NCI-H1436 treated with DMSO at 0.1 percent for 48 hours (cell line): ENCODE data around the gene SLC6A20.

Experiments
- DNase-seq: peaks from one replicate; lab custom pipeline; 2025; lab: John Stamatoyannopoulos, UW

SLC6A20 gene

DNA sequence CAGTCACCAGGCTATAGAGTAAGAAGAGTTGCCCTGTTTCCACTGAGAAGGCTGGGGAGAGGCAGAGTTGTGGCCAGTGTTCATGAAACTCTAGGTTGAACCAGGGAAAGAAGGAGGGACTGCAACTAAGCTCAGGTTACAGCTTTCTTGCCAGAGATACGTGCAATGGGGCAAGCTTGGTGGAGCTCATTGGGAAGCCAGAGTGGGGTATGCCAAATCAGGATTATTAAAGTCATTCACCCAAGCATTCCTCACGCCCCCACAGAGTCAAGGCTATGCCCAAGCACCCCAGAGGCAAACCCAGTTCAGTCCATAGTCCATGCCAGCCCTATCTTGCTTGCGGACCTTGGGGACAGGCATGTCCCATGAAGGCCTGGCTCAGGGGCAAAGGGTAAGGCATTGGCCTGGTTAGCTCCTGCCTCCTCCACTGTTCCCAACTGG lies 17.6 kb downstream of the SLC6A20 start:
- no peak for DNase-seq

DNA sequence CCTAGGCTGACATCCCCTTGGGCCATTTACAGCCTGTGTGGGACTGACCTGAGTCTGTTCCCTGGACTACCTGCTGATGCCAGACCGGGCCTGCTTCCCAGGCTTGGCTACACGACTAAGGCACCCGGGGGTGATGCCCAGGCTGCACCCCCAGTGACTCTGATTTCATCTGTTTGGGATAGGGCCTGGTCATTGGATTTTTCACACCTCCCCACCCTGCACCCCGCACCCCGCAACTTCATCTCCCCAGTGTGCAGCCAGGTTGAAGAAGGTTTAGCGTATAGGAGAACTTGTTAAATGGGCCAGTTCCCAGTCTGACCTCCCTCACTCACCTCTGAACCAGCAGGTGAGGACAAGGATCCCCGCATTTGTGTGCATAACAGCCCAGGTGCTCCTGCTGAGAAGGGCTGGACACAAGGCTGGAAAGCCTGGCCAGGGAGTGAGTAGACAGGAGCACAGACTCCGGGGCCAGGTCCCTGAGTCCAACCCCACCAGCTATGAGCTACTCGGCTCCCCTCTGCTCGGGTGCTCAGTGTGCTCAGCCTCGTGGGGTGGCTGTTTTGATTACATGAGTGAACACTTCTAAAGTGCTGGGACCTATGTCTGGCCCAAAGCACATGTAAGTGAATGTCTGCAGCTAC lies 18.5 kb downstream of the SLC6A20 start:
- DNase-seq = no peak

DNA sequence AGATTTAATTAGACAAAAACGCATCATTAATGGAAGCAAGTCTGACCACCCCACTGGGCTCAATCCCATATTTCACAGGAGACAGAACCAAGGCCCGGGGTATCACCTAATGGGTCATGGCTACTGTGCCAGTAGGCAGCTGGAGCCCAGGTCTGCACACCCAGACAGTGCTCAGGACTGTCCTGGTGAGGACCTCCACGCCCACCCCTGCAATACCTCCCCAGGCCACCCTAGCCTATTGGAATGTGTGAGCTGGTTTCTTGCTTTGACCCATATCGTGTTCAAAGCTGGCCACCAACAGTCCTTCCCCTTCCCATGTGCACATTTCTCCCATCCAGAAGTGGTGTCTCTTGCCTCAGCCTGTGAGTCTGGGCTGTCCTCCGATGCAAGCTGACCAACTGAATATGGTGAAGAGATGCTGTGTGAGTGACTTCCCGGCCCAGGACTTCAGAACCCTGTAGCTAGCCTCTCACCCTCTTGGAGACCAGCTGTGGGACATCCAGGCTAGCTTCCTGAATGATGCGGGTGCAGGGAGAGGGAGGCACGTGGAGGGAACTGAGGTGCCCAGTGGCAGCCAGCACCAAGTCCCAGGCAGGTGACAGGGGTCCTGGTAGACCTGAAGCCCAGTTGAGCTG lies 19.1 kb downstream of the SLC6A20 start:
- no peak for DNase-seq

DNA sequence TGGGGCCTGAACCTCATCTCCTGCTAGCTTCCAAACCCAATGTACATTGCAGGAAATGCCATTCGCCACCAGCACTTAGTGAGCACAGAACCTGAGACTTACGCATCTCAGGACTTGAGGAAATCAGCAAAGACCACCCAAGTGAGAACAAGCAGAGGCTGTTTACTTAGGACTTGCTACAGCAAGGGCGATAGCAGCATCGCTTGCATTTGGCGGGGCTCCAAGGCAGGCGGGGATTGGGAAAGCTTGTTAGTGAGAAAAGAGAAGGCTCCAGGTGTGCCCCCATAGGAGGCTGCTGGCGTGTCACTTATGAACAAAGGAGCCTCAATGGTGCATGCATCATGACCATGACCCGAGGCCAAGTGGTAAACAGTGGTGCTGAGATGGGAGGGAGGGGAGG lies 19.7 kb downstream of the SLC6A20 start:
- no peak for DNase-seq

DNA sequence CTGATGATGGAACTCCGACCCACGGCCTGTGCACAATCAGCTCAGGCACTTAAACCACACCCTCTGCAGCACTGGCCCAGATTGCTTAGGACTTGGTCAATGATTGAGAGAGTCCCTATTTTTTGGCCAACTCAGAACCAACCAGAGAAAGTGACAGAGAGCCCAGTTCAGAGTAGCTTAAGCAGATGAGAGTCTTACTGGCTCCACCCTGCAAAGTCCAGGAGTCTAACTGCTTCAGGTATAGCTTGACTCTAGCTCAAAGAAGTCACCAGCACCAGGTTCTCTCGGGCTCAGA lies 20.1 kb downstream of the SLC6A20 start:
- no peak for DNase-seq

DNA sequence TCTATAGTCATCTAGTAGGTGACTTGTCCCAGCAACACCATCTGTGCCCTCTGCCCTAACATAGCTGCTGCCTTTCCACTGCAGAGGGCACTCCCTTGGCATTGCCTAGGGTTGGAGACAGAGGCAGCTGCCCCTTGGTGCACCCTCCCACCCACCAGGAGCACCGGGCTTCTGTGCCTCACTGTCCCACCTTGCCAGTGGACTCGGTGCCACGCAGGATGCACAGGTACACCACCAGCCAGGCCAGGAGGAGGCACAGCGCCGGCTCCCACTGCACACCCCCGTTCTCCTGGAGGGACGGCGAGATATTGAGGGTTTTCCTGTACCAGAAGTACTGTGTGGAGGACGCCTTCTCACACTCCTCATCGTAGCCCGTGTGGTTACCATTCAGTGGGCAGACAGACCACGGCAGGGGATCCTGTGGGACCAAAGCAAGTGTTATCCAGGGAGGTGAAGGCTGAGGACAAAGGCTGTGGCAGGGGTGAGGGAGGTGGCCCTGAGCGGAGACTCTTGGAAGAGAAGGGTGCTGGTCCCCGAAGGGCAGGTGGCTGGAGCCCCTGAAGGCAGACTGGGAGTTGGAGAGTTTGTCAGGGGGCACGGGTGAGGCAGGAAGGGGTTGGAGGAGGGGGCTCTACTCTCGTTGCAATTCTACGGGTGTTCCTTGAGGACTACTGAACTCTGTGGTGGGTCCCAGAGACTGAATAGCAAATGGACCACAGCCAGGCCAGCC lies 20.6 kb downstream of the SLC6A20 start:
- DNase-seq = no peak

DNA sequence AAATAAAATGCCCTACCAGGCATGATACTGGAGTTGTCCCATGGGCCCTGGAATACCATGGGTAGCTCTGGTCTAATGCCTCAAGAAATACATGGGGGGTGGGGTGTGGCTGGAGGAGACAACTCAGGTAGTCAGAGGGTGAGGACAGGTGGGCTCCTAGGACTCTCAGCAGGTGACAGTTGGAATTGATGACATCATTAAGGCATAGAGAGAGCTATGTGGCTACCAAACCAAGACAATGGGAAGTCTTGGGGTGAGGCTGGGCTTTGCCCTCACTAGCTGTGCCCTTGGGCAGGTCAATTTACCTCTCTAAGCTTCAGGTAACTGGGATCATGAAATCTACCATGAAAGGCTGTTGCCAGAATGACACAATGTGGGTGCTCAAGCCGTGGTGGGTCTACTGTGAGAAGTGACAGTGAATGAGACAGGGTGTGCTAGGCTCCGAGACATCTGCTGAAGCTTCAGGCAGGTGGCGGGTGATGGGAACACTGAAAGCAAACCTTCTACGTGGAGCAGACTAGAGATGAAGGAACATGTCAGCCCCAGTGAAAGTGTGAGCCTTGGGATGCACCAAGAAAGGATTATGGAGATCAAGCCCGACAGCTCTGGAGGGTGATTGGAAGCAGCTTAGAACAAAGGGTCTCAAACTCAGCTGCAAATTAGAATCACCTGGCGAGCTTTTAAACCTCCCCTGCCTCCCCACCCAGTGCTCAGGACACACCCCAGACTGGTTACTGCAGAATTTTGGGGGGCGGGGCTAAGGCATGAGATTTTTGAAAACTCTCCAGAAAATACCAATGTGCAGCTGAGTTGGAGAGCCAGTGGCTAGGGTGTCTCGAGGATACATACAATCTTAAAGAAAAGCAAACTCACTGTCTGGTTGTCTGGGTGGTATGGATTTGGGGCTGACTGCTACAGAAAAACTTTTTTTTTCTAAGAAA lies 21.5 kb downstream of the SLC6A20 start:
- no peak for DNase-seq

DNA sequence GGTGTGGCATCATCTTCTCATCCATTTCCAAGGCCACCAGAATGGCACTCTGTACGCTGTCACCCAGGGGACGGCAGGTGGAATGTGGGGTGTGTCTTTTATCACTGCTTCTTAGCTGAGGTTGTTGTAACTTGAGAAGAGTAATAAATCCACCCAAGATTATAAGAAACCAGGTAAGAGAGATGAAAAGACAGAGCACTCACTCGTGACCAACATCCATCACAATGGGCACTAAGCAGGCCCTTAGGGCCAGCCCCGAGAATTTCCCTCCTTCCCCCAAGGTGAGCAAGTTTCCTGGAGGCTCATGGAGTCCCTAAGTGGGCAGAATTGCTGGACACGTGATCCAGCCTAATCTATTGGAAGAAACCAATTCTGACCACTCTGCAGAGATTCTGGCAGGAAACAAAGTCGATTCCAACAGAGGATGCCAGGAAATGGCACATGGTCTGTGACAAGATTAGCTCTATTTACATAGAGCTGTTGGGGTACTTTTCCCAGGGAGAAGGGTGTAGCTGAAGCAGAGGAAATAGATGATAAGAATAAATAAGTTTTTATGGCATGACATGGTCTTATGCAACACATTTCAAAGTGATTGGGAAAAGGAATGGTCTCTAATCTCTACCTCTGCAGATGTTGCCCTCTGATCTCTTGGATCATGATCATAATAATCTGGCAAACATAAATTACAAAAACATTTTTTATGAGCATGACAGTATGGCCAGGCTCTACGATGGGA lies 22.5 kb downstream of the SLC6A20 start:
- DNase-seq = no peak

DNA sequence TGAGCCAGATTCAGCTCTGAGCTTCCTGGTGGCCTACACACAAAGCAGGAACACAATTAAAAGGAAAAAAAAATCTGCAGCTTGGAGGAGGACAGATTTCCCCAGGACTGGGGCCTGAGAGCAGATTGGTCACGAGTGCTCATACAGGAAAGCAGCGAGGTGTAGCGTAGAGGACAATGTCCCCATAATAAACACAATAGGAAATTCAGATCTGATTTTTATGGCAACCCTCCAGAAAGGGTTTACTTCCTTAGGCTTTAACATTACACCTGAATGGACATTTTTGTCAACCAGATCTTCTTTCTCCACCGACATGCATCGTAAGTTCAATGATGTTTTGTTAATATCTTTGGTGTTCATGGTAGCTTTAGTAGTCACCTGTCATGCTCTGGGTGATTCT lies 23.3 kb downstream of the SLC6A20 start:
- DNase-seq = no peak

DNA sequence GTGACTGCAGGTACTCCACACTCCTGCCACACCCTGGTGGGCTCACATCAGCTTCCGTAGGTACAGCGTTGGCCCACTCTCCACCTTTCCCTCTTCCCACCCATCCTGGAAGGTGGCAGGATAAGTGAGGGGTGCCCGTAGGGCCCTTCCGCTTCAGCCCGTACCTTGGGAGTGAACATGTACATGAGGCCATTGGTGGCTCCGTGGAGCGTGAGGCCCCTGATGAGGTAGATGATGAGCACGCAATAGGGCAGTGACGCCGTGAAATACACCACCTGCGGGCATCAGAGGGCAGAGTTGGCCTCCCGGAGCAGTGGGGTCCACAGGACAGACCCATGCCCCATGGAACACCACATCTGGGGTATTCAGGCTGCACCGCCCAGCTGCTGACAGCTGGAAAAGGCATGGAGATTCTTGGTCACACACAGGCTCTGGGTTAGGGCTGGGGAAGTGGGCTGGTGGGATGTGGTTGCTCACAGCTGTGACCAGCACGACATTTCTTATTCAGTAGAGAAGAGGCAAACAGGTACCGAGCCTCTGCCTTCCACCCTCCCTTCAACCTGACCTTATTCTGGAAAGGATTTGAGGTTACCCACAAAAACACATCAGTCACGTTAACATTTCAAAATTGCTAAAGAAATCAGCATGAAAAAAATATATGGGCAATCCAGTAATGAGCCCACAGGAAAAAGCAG lies 23.8 kb downstream of the SLC6A20 start:
- no peak for DNase-seq

DNA sequence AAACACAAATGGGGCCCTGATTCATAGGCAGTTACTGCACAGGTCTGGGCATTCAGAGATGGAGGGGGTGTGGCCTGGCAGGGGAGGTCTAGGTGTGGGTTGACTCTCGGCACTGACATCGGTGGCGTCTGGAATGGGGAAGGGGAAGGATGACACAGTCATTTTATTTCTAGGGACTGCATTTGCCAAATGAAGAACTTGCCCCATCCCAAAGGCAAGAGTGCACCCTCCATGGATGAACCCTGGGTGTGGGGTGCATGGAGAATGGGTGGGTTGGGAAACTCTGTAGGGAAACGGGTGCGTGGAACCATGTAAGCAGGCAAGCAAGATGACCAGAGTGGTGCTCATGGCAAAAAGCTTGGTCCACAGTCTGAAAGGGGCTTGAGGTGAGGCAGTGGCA lies 24.5 kb downstream of the SLC6A20 start:
- DNase-seq = no peak

DNA sequence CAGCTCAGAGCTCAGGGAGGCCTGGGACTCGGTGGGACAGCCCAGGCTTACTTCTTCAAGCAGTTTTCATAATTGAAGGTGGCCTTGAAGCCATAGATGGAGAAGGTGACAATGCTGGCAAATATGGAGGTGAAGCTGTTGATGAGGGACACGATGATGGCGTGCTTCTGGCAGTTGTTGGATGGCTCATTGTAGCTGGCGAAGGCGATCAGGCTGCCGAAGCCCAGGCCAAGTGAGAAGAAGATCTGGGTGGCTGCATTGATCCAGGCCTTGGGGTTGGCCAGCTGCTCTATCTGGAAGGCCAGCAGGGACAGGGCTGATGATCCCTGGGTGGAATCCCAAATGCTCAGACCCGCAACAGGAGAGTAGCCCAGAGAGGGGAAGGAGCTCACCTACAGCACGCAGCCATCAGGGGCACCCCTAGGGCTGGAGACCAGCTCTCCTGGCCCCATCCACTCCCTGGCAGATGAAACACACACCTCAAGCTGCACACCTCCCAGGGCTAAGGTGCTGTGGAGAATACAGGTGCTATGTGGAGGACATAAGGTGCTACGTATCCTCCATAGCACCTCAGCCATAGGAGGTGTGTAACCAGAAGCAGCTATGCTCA lies 25.1 kb downstream of the SLC6A20 start:
- DNase-seq = no peak

DNA sequence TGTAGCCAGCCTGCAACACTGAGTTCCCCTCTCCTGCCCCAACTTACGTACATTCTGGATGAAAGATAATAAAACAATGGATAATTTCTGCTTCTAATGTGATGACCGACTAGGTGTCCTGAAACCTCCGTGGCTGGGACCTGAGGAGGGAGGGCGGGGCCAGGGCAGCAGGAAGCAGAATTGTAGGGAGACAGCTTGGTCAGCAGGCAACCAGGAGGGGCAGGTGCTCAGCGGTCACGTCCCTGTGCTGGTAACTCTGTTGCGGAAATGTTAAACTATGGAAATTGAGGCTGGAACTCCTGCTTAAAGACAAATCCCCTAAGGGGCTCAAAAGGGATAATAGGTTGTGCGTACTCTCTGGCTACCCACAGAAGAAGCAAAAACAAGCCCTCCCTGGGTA lies 30.4 kb downstream of the SLC6A20 start:
- no peak for DNase-seq

DNA sequence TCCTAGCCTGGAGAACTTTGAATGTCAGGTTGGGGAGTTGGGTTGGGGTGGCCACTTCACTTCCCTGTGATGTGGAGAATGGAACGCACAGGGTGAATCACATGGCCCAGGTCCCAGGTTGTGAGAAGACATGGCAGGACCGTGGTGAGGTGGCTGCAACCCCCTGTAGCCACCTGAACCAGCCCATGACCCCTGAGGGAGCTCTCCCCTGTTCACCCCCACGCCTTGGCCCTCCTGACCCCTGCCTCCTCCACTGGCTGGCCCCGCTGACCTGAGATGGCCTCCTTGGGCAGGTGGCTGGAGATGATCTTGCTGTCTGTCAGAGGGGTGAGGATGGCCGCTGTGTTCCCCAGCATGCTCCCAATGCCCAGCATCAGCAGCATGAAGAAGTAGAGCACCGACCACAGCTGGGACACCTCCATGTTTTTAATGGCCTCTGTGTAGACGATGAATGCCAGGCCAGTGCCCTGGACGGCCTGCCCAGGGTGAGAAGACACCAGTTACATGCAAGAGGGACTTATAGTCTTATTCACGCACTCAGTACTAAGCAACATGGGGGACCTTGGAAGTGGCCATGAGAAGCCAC lies 31.0 kb downstream of the SLC6A20 start:
- no peak for DNase-seq

DNA sequence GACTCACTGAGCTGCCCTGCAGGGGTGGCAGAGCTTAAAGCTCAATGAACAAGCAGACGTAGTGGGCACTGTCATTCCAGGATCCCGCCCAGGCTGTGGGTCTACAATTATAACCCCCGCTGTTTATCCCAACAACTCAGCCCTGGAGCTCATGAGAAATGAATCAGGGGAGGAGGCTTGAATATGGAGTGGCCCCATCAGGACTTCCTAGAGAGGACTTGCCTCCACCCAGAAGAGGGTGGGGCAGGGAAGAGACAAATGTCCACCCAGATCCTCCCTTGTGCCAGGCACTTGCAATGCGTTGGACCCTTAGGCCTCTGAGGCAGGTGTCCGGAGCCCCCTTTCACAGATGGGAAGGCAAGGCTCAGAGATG lies 33.0 kb downstream of the SLC6A20 start:
- DNase-seq = no peak

DNA sequence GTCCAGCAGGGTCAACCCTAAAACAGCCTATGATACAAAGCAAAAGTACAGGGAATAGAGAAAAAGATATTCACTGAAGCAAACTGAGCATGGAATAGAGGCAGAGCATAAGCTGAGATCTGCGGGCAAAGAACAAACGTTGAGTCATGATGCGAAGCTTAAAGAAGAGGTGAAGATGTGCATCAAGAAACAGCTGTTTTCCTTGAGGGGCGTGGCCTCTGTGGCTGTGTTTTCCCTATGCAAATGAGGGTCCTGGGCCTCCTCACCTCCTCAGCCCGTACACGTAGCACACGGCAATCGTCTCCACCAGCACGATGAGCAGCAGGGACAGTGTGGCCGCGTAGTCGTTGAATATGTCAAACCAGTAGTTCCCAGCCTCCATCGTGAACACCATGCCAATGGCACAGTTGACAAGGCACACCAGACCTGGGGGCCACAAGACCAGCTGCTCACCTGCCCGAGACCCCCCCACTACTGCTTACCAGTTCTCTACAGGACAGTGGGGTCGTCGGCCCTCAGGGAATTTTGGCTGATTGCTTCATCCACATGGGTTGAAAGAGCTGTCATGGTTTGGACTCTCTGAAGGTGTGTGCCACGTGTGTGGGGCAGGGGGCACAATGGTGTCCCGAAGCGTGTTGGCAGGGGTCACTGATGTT lies 33.6 kb downstream of the SLC6A20 start:
- DNase-seq = no peak

DNA sequence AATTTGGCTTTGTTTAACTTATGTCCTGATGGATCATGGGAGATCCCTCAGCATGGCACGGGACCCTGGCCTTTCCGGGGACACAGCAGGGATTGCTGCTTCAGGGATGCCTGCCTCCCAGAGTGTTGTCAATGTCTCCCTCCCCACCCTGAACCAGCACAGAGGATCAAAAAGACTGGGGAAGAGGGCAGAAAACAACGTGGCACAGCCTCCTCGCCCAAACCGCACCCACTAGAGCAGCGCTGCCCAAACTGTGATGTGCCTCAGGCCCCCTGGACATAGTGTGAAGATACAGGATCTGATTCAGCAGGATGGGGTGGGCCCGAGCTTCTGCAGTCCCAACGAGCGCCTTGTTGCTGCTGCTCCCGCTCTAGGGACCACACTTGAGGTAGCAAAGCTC lies 34.5 kb downstream of the SLC6A20 start:
- DNase-seq = no peak

DNA sequence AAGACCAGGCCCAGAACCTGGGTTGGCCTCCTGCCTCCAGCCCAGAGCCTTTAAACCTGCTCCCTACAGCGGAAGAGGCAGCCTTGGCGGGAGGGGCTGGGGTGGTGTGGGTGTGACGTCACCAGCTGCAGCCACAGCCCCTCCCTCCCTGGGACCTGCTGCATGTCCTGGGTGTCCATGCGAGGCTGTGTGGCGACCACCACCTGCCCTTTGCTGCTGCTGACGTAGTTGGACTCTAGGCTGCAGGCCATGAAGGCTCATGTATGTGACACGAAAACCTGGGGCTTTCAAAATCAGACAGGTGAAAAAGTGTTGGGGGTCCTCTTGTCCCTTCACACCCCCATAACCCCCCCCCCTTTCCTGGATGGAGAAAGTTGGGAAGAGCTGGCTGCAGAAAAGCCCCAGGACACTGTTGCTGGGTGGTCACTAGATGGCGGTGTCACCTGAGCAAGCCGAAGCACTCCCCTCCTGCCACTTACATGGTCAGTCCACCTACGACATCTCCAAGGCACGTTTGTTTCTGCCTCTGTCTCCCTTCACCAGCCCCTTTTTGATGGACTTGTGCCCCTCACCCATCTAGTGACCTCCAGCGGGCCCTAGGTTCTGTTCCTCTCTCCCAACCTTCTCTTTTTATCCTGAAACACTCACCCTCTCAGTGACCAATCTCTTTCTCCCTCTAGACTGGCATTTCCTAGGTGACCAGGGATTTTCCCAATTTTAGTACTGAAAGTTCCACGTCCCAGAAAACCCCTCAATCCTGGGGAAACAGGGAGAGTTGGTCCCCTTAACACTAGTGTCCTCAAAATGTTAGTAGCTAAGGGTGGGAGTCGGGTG lies 35.2 kb downstream of the SLC6A20 start:
- DNase-seq = no peak

DNA sequence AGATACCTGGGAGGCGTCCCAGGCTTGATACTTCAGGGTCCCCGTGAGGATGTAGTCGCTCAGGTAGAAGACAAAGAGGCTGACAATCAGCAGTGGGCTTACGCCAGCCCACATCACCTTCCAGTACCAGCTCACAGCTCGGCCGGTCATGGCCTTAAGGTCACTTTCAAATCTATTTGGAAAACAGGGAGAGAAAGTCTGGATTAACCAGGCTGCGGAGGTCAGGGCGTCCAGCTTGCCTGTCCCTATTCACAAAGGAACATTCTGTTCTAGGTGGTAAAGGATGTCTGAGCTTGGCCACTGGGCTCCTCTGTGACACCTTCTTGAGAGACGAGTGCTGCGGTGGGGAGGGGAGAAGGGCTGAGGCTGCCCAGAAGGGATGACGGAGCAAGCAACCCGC lies 36.5 kb downstream of the SLC6A20 start:
- DNase-seq = no peak
